Measurements from ENCODE around the gene GJA3. TPM values are rescaled to one million over a fixed set of nuclear protein-coding genes. Genes with fewer than 3 reads are reported as not detected.

GJA3 gene
- total RNA-seq, 1 experiment from 2014 or later, result 0.92 TPM

DNA sequence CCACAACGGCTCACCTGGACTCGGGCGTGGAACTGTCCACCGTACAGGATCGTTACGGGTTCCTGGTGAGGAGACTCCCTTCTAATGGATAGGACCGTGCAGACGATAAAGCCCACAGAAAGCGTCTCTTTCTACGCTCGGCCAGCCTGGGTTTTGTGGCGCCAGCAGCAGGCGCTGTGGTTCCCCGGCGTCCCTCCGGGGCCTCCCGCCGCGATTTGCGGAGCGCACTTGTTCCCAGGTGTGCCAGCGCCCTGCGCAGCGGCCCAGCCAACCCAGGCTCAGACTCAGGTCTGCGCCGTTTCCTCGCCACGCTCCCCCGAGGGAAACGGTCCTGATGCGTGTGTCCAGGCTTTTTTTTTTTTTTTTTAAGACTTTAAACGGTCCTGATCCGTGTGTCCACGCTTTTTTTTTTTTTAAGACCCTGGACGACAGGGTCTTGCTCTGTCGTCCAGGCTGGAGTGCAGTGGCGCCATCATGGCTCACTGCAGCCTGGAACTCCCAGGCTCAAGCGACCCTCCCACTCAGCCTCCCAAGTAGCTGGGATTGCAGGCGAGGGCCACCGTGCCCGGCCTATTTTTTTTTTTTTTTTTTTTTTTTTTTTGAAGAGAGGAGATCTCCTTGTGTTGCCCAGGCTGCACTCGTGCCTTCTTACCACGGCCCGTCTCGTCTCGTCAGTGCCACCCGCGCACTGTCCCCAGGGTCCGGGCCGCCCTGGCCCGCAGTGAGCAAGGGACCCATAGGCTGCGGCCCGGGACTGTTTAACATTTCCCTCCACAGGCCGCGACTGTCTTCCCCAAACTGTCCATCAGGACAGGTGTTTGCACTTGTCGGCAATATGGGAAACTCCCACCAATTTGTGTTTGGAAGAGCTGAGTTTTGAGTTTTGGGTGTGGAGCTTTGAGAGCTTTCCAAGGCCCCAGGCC is 23.8 kb downstream of the GJA3 start:
- Histone ChIP-seq H2BK15ac (ENCODE audit: low read depth, low read length) (no peak overlapping the region), H3K14ac (ENCODE audit: insufficient read depth, low read length) (no peak overlapping the region; the same call in 1 of the 2 replicates), H3K9me3 (ENCODE audit: control insufficient read depth, low read depth, low read length) (no peaks in the 10 kb centered on the region), H2AFZ (ENCODE audit: low read length) (no peak overlapping the region), H3K9ac (ENCODE audit: extremely low read depth, insufficient read length, low read length) (no peak overlapping the region), H3K18ac (ENCODE audit: insufficient read length, low read depth, low read length) (no peak overlapping the region), H4K91ac (ENCODE audit: insufficient read length, low read depth, low read length) (no peak overlapping the region), H3K4me2 (ENCODE audit: insufficient read depth, insufficient read length, low read length) (peak overlapping the region; percentile 18), H3T11ph (ENCODE audit: low read length) (no peak overlapping the region), H3K79me1 (ENCODE audit: insufficient read depth, low read depth, low read length, poor library complexity, severe bottlenecking) (no peaks in the 10 kb centered on the region), H2BK120ac (ENCODE audit: low read depth, low read length, poor library complexity, severe bottlenecking) (no peak overlapping the region), H3K23me2 (ENCODE audit: insufficient read length, low read depth, low read length, poor library complexity, severe bottlenecking) (no peaks in the 10 kb centered on the region), H3K4me1 (ENCODE audit: insufficient read depth, low read length) (no peaks in the 10 kb centered on the region), H2BK5ac (ENCODE audit: insufficient read length, low read length) (no peak overlapping the region), H3K27ac (ENCODE audit: insufficient read length, low read depth, low read length) (no peak overlapping the region), H3K56ac (ENCODE audit: insufficient read length, low read depth, low read length) (no peak overlapping the region), H3K23ac (ENCODE audit: insufficient read length, low read depth, low read length) (no peak overlapping the region), H4K5ac (ENCODE audit: insufficient read length, low read depth, low read length) (no peak overlapping the region), H2BK12ac (ENCODE audit: insufficient read length, low read depth, low read length) (no peak overlapping the region), H4K8ac (replicated peaks; ENCODE audit: insufficient read length, low read depth, low read length) (no peak overlapping the region), H2AK5ac (ENCODE audit: insufficient read length, low read length) (no peak overlapping the region), H3K79me2 (ENCODE audit: insufficient read depth, low read length) (no peaks in the 10 kb centered on the region), H2BK20ac (ENCODE audit: low read depth, low read length, poor library complexity, severe bottlenecking) (no peak overlapping the region), H3K4ac (ENCODE audit: low read depth, low read length) (no peak overlapping the region), H3K27me3 (ENCODE audit: insufficient read depth, low read length) (no peaks in the 10 kb centered on the region), H4K20me1 (ENCODE audit: control insufficient read depth, insufficient read depth, insufficient read length) (no peaks in the 10 kb centered on the region)
- no peaks in the 10 kb centered on the region for H3K9me3 Mint-ChIP-seq
- peak overlapping the region; percentile 50 to 57; a peak in 3 of 5 replicates for H3K4me3 Mint-ChIP-seq
- peak; percentile 78 for DNase-seq
- H3K4me1 Mint-ChIP-seq, result peaks cover 0 to 6% of the 10 kb centered on the region in 2 experiments; a peak in 1 of 4 replicates
- H3K27ac Mint-ChIP-seq, result no peak overlapping the region
- H3K36me3 Mint-ChIP-seq (ENCODE audit: insufficient read depth in 1 of 3, low read depth in 3 of 3), result no peaks in the 10 kb centered on the region
- TF ChIP-seq CTCF (conservative IDR thresholded peaks at IDR 0.05), result peak; percentile 70
- peaks cover 41% of the 10 kb centered on the region for H3K27me3 Mint-ChIP-seq (ENCODE audit: low read depth)
- WGBS (ENCODE audit: extremely low coverage, insufficient read length, low lambda C conversion rate), result no CpG with 5 or more reads among the region's 56 CpGs
